GM19351 (cell line): ENCODE data around the gene NMRK1.

Experiments used
- ATAC-seq: cut with Tn5 transposase; IDR thresholded peaks from one replicate; pipeline ENCODE4 v1.9.1; 2021; ENCODE audit warnings: mild to moderate bottlenecking, moderate library complexity; ENCODE audit not compliant: unreplicated experiment

Gene NMRK1

GRCh38 chr9:75102177-75102790 is 14.3 kb upstream of the NMRK1 start:
- no peak for ATAC-seq

- ATAC-seq, result no peak
Measured at GRCh38 chr9:75101004-75101588, 13.1 kb upstream of the NMRK1 start.

- no peak for ATAC-seq
Measured at GRCh38 chr9:75096796-75097195, 8.8 kb upstream of the NMRK1 start.

- no peak for ATAC-seq
Measured at GRCh38 chr9:75092766-75093165, 4.8 kb upstream of the NMRK1 start.

- no peak for ATAC-seq
Measured at GRCh38 chr9:75090579-75090978, 2.6 kb upstream of the NMRK1 start.

GRCh38 chr9:75089373-75089766 is 1.4 kb upstream of the NMRK1 start:
- ATAC-seq, result no peak

- ATAC-seq, result peak; percentile 37
Measured at GRCh38 chr9:75088646-75089372, 854 bp upstream of the NMRK1 start.

GRCh38 chr9:75087289-75087823 is 599 bp downstream of the NMRK1 start:
- peak; percentile 24 for ATAC-seq

GRCh38 chr9:75086541-75087288 is 1.2 kb downstream of the NMRK1 start:
- ATAC-seq, result no peak

GRCh38 chr9:75085640-75086039 is 2.3 kb downstream of the NMRK1 start:
- ATAC-seq, result no peak

- ATAC-seq, result no peak
Measured at GRCh38 chr9:75084081-75084672, 3.8 kb downstream of the NMRK1 start.

GRCh38 chr9:75083188-75083970 is 4.6 kb downstream of the NMRK1 start:
- no peak for ATAC-seq

- ATAC-seq, result no peak
Measured at GRCh38 chr9:75081632-75082031, 6.3 kb downstream of the NMRK1 start.

- no peak for ATAC-seq
Measured at GRCh38 chr9:75072895-75073294, 15.1 kb downstream of the NMRK1 start.

GRCh38 chr9:75071530-75072122 is 16.3 kb downstream of the NMRK1 start:
- ATAC-seq, result peak; percentile 81

GRCh38 chr9:75069171-75069570 is 18.8 kb downstream of the NMRK1 start:
- no peak for ATAC-seq

GRCh38 chr9:75067894-75068293 is 20.1 kb downstream of the NMRK1 start:
- no peak for ATAC-seq

GRCh38 chr9:75065510-75065909 is 22.4 kb downstream of the NMRK1 start:
- no peak for ATAC-seq

GRCh38 chr9:75064307-75065025 is 23.5 kb downstream of the NMRK1 start:
- ATAC-seq, result no peak
